AG09319 (cell line): ENCODE measurements around the gene CDK5RAP2.

ENCODE experiments used
- DNase-seq: peaks from one replicate; pipeline ENCODE4 v3.0.0-alpha.2; 2010; ENCODE audit warnings: low read depth; ENCODE audit errors: extremely low read depth
- CTCF ChIP-seq: IDR thresholded peaks from 2 replicates; pipeline ENCODE4 v1.5.1; 2011; ENCODE audit warnings: low read depth, mild to moderate bottlenecking, inconsistent platforms, low read length, moderate library complexity

The CDK5RAP2 gene

DNA sequence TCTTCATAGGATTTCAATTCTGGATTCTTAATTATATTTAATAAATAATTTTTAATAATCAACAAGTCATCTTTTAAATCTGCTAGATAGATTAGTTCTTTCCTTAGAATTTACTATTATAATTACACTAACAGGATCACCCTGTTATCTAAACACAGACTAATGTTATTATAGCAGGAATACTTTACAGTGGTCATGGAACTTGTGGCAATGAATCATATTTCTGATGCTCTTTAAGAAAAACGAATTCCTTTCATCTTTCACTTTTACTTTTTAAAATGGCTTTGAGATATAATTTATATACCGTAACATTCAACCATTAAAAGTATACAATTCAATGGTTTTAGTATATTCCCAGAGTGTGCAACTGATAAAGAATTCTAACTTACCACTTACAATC lies 29.7 kb upstream of the CDK5RAP2 start:
- DNase-seq: no peak
- TF ChIP-seq CTCF: no peak

- no peak for DNase-seq
Measured at GRCh38 chr9:120608421-120608820, 28.5 kb upstream of the CDK5RAP2 start.

GRCh38 chr9:120603591-120603990 lies 23.6 kb upstream of the CDK5RAP2 start:
- DNase-seq: no peak
- no peak for TF ChIP-seq CTCF

More at GRCh38 chr9:120608421-120608820, 28.5 kb upstream of the CDK5RAP2 start:
- TF ChIP-seq CTCF: no peak

- TF ChIP-seq CTCF: no peak
- DNase-seq: no peak
Measured at GRCh38 chr9:120603010-120603409, 23.0 kb upstream of the CDK5RAP2 start.

DNA sequence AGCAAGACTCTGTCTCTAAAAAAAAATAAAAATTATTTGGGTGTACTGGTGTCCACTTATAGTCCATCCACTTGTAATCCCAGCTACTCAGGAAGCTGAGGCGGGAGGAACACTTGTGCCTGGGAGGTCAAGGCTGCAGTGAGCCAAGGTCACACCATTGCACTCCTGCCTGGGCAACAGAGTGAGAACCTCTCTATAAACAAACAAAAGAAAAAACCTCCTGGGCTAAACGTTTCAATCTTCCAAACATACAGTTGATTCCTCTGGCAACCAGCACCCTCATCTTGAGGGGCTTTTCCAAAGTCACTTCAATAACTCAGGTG lies 13.9 kb upstream of the CDK5RAP2 start:
- no peak for TF ChIP-seq CTCF
- DNase-seq: no peak

DNA sequence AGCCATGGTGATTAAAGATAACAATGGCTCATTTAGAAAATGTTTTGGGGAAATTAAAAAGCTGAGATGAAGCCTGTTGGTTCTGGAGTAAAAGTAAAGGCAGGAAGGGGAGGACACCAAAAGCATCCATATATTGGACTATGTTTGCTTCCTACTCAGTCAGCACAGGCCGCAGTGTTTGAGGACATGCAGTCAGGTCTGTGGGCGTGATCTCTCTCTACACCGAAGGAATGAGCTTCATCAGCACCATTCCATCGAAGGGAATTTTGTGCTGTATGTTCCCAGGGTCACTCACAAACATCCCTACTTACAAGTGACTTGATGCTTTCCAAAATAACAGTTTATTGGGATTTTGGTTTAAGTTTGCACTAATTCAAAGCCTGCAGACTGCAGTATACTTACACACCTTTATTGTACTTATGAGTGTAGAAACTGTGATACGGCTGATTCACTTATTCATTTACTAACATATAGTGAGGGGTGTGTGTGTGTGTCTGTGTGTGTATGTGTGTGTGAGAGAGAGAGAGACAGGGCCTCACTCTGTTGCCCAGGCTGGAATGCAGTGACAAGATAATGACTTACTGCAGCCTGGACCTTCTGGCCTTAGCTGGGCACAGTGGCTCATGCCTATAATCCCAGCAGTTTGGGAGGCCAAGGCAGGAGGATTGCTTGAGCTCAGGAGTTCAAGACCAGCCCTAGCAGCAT lies 13.4 kb upstream of the CDK5RAP2 start:
- TF ChIP-seq CTCF: no peak
- DNase-seq: no peak

GRCh38 chr9:120592210-120592609 lies 12.2 kb upstream of the CDK5RAP2 start:
- DNase-seq: no peak
- TF ChIP-seq CTCF: no peak
